HG02642 (cell line): Measurements from ENCODE around the gene PCSK6.
"Not testable (repeated sequence)": the region's sequence is repeated elsewhere in the genome, so short reads cannot be mapped to it uniquely, and the experiment has no call there.

ENCODE experiments used
- ATAC-seq: cut with Tn5 transposase; IDR thresholded peaks from one replicate; pipeline ENCODE4 v1.9.1; 2021; ENCODE audit warnings: mild to moderate bottlenecking; ENCODE audit not compliant: unreplicated experiment, poor library complexity

Gene PCSK6

DNA sequence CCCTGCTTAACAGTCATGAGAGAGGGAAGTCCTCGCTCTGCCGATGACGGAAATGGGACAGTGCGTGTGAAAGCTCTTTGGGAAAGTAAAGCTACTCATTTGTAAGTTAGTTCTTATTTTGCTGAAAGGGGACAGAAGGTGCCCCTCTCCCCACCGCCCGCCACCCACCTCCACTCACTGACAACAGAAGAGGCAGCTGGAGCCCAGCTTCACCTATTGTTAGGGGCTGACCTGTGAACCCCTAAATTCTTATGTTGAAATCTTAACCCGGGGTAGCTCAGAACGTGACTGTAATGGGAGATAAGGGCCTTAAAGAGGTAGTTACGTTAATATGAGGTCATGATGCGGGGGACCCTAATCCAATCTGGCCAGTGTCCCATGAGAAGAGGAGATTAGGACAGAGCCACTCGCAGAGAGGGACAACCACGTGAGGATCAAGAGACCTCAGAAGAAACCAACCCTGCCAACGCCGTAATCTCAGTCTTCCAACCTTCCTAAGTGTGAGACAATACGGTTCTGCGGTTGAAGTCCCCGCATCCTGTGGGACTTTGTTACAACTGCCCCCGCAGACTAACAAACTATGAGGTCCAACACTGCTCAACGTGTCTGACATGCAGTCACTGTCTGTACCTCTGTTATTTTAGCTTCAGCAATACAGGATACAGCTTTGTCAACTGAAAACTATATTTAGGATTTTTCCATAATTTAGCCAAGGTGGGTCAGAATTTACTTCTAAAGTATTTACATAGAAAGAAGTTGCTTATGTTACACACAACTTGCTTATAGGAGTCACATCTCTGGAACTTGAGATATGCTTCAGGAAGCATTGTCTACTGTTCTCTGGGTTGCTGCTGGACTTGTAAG lies 51.7 kb downstream of the PCSK6 start:
- ATAC-seq: no peak

DNA sequence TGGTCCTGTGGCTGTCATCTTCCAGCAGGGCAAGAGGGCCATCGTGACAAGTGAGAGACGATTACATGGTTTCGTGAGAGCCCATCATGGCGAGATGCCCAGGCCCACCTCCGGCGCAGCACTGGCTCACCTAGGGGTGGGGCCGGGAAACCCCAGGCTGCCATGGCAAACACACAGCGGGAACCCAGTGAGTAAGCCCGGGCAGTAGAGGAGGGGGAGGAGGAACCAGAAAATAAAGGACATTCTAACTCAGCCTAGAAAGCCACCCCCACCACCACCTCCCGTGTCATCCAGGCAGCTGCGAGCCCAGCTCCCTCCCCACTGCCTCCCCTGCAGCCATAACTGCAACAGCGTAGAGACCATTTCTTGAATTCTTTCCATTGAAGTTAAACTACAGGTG lies 52.3 kb downstream of the PCSK6 start:
- ATAC-seq: no peak

DNA sequence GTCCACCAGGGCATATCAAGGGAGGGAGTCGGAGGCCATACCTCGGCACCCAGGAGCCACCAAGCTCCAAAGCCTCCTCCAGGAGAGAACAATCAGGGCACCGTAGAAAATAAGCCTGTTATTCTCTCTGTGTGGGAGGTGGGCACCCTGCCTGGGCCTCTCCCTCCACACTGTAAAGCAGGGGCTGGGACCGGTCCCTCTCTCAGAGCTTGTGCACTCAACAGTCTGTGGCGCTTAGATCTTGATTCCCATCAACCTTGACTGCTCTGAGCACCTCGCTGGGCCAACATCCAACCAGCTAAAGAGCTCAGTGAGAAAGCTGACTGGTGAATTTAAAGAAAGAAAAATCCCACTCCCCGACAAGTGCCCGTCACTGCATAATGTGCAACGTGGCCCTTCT lies 53.0 kb downstream of the PCSK6 start:
- no peak for ATAC-seq

DNA sequence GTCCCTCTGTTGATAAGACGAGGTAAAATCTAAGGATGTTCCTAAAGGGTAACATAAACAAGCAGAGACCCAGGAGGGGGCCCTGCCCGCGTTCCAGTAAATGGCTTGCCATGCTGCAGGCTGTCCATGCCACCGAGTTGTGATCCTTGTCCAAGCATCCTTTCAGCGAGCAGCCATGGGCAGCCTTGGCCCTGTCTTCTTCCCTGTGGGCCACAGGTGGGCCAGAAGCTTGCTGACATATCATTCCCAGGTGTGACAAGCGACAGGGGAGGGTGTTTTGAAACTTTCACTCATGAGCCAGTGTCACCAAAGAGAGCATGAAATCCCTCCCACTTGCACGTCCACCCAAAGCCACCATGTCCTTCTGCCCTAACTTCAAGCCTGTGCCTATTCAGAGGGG lies 53.7 kb downstream of the PCSK6 start:
- ATAC-seq: no peak

DNA sequence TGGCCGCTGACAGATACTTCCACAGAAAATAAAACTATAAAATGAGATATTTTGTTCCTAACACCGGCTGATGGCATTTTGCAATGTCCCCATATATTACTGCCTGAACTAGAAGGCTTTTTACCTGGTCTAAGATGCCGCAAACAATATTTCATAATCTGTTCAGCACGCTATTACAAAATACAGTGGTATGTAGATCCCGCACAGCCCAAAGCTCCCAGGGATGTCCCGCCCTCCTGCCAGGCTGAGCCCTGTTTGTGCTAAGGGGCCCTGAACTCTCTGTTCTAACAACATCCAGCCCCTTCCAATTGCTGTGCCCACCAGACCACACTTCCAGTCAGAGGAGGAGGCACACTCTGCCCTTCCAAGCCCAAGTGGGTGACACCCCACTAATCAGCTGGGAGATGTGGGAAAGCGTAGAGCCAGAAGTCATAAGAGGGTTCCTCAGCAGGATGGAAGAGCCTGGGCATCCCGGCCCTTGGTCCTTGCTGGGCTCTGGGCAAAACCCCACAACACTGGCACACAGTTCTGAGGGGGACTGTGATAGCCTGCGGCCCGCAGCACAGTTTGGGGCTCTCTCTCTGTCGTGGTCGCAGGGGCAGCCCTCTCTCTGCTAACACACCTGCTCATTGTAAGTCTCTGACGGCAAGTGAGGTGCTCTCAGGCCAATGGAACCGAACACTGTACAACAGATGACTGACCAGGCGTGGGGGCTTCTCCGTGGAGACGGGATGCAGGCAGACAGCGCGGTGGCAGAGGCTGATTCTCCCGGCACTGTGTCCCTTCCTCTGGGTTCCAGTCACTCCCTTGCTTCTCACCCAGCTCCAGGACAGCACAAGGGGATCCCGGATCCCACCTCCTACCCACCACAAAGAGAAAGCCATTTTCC lies 55.2 kb downstream of the PCSK6 start:
- no peak for ATAC-seq

DNA sequence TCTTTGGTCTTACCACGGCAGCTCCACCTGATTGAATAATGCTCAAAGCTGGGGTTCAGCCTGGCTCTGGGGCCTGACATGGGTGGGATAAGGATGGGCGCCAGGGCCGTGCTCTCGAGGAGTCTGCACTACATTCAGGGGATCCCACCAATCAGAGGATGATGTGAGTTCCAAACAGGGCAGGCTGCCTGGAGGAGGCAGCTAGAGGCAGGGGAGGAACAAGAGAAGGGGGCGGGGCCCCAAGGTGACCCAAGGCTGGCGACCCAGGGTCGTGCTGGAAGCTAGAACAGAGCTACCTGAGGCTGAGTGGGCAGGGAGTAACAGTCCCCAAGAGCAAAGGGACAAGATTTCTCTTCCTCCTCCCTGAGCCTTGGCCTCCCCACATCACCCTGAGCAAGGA lies 56.1 kb downstream of the PCSK6 start:
- ATAC-seq: no peak

DNA sequence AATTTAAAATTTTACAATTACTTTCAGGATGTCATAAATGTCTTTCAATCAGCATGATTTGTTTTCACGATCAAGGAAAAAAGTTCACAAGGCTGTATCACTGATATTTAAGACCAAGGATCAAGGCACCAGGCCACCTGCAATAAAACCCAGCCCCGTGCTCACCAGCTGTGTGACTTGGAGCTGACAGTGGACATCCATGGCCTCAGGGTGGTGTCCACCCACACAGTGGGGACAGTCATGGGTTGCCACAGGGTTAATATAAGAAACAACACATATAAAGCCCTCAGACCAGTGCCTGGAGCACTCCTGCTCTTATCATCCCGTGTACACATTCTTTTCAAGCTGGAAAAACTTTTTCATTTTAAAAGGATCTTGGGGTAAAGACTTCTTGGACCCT lies 56.5 kb downstream of the PCSK6 start:
- ATAC-seq: no peak

DNA sequence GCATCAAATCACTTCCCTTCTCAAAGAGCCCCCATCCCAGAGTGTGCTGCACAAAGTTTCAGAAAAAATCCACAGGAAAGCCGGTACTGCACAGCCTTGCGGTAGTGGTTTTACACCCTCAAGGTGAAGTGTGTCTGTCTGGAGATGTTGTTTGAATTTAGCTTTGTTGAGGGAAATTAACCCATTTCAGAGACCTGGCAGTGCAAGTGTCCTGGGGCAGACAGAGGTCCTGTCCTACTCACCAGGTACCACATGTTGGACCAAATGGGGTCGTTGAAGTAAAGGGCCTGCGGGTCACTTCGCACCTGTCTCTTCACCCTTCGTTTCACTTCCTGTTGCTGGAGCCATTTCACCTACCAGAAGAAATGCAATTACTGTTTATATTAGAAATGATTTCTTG lies 57.8 kb downstream of the PCSK6 start:
- ATAC-seq: no peak

DNA sequence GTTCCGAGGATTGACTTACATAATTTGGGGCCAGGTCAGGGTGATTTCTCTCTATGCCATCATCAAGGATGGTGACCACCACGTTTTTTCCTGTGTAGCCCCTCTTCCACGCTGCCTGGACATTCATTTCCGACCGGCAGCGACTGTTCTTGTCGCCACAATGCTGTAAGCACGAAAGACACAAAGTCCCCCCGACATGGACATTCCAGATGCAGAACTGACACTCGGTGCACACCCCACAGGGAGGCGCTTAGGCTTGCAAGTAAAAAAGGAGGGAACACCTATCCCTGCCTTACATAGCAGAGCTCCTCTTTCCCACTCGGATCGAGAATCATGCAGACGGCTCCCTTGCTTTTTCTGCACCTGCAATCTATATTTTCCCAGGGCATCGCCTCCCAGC lies 58.2 kb downstream of the PCSK6 start:
- no peak for ATAC-seq

DNA sequence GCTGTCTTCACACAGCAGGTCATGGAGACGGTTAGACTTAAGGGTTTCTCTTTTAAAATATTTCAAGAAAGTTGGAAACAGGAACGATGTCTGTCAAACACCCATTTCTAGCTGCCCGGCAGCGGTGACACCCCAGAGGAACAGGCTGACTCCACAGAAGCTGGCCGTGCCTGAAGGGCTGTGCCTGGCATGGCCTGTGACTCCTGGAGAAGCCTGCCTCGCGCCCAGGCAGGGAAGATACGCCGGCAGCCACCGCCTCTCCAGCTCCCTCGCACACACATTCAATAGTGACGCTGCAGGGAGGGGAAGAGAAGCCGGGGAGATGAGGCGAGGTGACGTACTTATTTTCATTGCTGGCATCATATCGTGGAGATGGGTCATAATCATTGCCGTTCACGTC lies 59.9 kb downstream of the PCSK6 start:
- no peak for ATAC-seq

DNA sequence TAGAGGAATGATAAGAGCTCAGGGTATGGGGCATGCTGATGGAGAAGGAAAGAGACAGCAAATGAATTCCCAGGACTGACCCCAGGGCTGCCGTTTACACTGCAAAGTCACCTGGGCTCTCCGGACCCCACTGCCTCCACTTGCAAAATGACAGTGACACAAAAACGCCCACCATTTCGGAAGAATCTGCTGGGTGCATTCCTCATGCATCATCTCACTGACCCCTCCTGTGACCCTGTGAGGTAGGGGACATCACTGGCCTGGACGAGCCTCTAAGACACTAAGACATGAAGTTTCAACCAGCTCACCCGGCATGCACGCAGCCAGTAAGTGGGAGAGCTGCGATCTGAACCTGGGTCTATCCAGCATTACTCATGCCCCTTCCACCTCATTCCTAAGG lies 60.3 kb downstream of the PCSK6 start:
- ATAC-seq: no peak

DNA sequence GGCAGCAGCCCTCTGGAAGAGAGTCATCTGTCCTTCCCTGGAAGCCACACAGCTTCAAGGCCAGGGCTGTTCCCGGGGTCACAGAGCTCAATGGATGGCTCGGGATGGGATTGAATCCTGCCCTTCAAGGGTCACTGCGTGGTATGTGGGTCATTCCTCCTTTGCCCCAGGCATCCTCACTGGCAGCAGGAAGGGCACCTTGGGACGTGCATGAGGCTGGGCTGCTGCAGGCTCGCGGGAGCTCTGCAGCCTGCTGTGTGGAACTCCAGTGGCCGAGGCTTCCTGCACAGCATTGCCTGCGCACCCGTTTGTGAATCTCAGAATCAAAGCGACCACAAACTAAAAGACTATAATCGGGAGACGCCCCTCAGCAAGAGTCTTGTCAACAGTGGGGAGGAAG lies 60.7 kb downstream of the PCSK6 start:
- no peak for ATAC-seq

DNA sequence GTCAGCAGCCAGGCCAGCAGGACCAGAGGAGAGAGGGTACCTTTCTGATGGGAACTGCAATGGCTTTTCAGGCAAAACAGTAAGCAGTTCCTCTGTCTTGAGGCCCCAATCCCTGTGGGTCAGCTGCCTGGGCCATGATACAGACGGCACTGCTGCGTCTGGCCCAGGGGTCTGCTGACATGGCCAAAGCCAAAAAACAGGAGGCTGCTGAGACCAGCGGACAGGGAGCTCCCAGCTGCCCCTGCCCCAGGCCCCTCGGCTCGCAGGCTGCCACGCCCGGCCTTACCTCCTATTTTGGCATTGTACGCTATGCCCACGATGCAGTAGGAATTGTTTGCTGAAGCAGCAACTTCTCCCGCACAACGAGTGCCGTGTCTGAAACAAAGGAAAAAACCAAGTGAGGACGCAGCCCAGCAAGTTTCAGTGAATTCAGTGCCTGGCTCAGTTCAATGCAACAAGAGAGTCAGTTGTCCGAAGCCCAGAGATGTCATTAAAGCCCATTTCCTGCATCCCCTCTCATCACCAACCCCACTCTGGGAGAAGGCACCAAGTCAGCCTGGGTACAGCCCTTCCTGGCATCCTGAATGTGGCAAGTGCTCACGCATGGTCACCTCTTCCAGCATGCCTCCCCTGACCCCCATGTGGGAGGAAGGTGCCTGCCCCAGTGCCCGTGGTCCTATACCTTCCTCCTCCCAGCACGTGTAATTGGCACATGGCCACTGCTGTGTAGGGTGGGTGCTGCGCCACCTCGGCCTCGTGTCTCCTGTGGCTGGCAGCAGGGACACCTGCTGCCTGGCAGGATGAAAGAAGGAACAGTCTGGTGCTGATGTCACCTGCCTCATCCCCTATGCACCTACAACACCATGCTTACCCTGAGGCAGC lies 61.7 kb downstream of the PCSK6 start:
- ATAC-seq: no peak

DNA sequence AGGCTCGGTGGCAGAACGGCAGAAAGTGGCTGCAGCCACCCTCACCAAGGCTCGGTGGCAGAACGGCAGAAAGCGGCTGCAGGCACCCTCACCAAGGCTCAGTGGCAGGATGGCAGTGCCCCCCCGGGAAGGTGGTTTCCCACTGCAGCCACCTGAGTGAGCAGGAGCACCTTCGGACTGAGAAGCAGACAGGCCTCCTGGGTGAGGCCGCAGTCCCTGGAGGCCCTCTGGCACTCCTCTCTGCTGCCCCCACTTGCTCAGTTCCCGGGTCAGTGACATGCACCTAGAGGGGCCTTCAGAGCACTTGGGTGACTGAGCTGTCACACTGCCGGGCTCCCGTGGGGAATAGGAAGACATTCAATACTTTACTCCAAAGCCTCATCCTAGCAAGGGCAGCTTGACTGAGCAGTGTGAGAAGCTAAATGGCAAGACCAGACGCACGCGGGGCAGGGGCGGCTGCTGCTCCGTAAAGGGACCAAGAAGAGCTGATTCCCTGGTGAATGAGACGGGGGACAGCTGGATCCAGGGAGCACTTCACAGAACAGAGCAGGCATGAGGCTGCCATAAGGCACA lies 62.7 kb downstream of the PCSK6 start:
- no peak for ATAC-seq

DNA sequence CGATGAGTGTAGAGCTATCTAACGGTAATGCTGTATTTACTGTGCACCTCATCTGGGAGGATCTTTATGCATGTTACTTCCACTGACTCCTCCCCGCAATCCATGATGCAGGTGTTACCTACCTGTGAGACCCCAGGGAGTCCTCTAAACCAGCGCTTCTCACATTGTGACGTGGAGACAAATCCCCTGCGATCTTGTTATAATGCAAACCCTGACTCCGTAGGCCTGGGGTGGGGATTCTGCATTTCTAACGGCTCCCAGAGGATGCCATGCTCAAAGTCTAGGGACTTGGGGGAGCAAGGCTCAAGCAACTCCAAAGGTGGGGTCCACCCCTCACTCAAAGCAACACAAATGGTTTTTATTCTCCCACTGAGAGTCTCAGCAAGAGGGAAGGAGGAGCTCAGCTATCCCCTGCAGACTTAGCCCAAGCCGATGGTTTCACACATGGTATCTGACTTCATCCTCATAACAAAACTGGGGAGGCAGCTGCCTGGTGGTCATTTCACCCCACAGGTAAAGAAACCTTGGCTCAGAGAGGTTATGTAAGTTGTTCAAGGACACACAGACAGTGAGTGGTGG lies 63.6 kb downstream of the PCSK6 start:
- no peak for ATAC-seq

DNA sequence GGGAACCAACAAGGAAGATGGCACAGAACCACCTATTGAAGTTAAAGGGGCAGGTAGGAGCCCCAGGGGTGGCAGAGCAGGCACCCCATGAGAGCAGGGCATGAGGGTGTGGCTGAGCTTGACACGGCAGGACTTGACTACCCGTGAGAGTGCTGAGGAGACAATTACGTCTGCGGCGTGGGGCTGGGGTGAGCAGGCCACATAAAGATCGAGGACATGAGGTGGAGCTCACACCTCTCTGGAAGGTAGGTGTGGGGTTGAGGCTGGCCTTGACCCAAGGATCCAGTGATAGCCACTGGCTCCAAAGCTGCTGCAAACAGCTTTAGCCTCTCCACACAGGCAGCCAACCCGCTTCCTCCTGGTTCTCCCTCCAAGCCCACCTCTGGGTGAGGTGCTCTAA lies 64.5 kb downstream of the PCSK6 start:
- ATAC-seq: no peak

DNA sequence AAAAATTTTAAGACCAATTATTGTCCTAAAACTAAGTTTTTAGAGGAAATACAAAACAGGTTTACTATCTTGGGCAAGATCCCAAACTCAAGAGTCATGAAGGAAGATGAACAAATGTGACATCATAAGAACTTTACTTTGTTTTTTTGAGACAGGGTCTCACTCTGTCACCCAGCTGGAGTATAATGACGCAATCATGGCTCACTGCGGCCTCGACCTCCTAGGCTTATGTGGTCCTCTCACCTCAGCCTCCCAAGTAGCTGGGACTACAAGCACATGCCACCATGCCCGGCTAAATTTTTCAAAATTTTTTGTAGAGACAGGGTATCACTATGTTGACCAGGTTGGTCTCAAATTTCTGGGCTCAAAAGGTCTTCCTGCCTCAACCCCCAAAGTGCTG lies 69.3 kb downstream of the PCSK6 start:
- ATAC-seq: no peak

DNA sequence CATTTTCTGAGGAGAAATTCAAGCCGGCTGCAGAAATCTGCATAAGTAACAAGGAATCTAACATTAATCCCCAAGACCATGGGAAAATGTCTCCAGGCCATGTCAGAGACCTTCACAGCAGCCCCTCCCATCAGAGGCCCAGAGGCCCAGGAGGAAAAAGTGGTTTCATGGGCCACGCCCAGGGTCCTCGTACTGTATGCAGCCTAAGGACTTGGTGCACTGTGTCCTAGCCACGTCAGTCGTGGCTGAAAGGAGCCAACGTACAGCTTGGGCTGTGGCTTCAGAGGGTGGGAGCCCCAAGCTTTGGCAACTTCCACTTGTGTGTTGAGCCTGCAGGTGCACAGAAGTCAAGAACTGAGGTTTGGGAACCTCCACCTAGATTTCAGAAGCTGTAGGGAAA lies 73.0 kb downstream of the PCSK6 start:
- ATAC-seq: not testable (repeated sequence)

DNA sequence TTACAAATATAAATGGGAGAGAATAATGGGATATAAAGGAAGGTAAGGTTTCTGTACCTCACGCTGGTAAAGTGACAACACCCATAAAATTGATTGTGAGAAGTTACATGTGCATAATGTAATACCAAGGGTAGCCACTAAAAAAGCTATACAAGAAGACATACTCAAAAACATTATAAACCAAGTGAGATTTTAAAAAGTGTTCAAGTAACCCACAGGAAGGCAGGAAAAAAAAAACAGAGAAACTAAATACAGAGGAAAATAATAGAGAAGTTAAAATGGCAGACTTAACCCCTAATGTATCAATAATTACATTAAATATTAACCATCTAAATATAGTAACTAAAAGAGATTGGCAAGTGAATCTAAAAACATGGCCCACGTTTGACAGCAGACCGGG lies 76.3 kb downstream of the PCSK6 start:
- no peak for ATAC-seq

DNA sequence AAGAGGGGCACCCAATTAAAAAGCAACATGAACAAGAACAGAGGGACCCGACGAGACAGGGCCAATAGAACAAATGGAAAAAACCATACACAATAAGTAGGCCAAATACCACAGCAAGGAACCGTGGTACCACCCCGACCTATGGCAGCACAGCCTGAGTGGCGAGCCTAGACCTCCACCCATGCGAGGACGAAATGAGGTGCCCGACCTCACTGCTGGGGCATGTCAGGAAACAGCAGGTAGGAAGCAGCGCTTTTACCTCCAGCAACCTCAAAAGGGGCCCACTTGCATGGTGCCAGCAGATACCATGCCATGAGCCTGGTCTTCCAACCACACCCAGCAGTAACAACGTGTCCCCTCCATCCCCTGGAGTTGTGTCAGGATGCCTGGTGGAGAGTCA lies 77.9 kb downstream of the PCSK6 start:
- no peak for ATAC-seq
